ENCODE measurements around the gene PCDH19. TPM values are rescaled to one million over a fixed set of nuclear protein-coding genes. Genes with fewer than 3 reads are reported as not detected.

PCDH19 gene
- total RNA-seq, 1 donor from 2014 or later: 0.52 TPM

DNA sequence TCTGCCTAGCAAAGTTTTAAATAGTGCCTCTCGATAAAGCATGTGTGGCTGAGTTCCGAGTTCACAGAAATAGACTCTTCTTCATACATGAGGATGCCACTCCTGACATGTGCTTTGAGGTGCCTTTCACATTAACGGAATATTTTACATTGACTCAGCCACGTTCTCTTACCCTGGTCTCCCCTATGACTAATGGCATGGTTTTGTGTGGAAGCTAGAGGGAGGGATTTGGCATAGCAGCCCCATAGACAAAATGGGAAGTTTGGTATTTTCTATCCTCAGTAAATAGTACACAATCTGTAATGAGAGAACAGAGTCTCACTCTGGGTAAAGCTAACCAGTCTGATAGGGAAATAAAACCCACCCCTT is 68.9 kb downstream of the PCDH19 start:
- TF ChIP-seq, protein P1, sequence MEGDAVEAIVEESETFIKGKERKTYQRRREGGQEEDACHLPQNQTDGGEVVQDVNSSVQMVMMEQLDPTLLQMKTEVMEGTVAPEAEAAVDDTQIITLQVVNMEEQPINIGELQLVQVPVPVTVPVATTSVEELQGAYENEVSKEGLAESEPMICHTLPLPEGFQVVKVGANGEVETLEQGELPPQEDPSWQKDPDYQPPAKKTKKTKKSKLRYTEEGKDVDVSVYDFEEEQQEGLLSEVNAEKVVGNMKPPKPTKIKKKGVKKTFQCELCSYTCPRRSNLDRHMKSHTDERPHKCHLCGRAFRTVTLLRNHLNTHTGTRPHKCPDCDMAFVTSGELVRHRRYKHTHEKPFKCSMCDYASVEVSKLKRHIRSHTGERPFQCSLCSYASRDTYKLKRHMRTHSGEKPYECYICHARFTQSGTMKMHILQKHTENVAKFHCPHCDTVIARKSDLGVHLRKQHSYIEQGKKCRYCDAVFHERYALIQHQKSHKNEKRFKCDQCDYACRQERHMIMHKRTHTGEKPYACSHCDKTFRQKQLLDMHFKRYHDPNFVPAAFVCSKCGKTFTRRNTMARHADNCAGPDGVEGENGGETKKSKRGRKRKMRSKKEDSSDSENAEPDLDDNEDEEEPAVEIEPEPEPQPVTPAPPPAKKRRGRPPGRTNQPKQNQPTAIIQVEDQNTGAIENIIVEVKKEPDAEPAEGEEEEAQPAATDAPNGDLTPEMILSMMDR (conservative IDR thresholded peaks at IDR 0.05; ENCODE audit: low read depth, low read length): no peak
- no peak overlapping the region for H3K4me3 ChIP-seq (ENCODE audit: low read depth, low read length)

DNA sequence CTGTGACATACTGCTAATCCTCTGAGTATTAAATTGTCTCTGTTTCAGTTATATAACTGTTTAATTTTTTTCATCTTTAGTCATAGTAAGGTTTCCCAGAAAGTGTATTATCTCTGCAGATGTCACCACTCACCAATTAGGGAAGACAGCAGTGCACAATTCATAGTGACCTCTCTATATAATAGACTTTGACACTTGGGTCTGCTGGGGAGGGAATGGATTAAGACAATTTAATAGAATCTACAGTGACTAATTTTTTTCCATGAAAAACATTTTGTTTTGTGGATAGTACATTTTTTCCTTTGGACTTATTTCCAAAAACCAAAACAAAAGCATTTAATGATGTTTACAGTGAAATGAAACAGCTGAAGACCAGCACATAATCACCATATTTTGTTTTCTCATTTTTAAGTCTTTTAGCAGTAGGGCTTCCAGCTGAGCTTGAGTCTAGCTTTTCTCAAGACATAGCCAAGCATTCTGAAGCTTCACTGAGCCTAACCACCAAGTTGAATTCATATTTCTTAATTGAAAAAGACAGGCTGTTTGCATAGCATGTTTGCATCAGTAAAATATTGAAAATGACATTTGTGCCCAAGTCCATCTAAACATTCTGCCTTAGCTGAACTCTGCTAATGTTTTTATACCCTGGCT is 69.5 kb downstream of the PCDH19 start:
- TF ChIP-seq, protein P1 (conservative IDR thresholded peaks at IDR 0.05; ENCODE audit: low read depth, low read length): no peak

More for the DNA sequence above, 68.9 kb downstream of the PCDH19 start:
- no peak for DNase-seq (ENCODE audit: low read depth)

DNA sequence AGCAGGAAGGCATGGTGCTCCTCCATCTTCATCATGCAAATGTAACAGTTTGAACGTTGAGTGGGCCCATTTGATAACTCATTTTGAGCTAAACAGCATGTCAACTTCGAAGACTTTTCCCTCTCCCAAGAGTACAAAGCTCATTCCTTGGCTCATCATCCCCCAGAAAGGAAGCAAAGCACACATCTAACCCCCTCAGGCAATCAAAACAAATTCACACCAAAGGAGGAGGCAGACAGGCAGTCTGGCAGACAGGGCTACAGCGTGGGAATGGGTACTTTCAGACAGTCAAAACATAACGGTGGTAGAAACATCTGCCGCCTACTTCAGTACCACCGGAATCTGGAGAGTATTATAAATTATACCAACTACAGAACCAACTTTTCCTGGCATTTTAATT is 81.7 kb downstream of the PCDH19 start:
- TF ChIP-seq, protein P1 (conservative IDR thresholded peaks at IDR 0.05; ENCODE audit: low read depth, low read length): no peak
- DNase-seq (ENCODE audit: low read depth): no peak
- H3K4me3 ChIP-seq (ENCODE audit: low read depth, low read length): no peak overlapping the region

More for the DNA sequence above, 69.5 kb downstream of the PCDH19 start:
- no peak overlapping the region for H3K4me3 ChIP-seq (ENCODE audit: low read depth, low read length)
- no peak for DNase-seq (ENCODE audit: low read depth)

DNA sequence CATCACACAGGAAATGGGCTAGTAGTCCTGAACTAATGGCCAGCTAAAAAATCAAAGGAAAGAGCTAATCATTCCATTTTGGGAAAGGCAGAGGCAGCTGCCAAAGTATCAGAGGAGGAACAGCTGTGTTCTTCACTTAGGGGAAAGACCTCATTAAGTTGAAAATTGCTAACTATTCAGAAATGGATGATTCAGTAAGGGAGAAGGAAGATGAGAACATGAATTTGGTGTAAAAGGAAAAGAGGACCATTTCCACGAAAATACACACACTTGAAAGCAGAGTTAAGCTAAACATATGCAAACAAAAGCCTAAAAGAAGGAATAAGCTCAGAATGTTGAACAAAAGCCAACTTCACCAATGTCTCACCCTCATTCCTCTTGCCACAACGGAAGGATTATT is 90.4 kb downstream of the PCDH19 start:
- TF ChIP-seq, protein P1 (conservative IDR thresholded peaks at IDR 0.05; ENCODE audit: low read depth, low read length): no peak
- no peak for DNase-seq (ENCODE audit: low read depth)
- no peak overlapping the region for H3K4me3 ChIP-seq (ENCODE audit: low read depth, low read length)

DNA sequence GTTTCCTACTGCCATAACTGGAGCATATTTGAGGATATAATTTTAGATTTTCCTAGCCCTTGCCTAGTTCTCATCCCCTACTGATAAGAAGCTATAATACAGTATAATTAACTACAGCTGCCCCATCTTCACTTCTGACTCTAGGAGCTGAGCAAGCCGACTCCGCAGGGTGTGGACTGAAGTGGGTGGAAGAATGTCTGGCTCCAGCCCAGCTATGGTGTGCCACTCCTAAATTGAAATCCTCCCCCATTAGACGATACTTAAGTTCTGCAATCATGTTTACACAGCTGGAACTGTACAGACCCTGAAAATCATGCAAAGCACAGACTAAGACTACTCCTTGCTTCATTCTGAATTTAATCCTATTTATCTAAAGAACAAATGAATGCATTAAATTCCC is 93.1 kb downstream of the PCDH19 start:
- TF ChIP-seq, protein P1 (conservative IDR thresholded peaks at IDR 0.05; ENCODE audit: low read depth, low read length): no peak
- no peak for DNase-seq (ENCODE audit: low read depth)
- no peak overlapping the region for H3K4me3 ChIP-seq (ENCODE audit: low read depth, low read length)

DNA sequence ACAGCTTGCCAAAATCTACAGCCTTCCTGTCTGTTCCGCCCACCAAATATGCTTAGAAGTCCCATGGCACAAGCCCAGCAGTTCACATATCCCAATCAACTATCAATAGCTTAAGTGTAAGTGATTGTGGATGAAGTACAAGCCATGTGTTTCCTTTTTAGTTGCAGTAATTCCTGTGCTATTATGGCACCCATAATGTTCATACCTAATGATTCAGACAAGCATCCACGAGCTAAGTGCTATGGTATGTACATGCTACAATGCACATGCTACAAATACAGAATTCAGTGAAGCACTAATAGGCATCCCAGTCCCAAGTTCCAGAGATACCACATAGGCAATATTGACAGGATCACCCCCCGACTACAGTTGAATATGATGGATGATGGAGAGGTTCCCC is 94.5 kb downstream of the PCDH19 start:
- DNase-seq (ENCODE audit: low read depth): no peak

More for the DNA sequence above, 94.5 kb downstream of the PCDH19 start:
- TF ChIP-seq, protein P1 (conservative IDR thresholded peaks at IDR 0.05; ENCODE audit: low read depth, low read length): no peak
- H3K4me3 ChIP-seq (ENCODE audit: low read depth, low read length): no peak overlapping the region

Data from epithelial cell of proximal tubule (primary cell).